GM23338 (cell line): ENCODE results near the gene EHD4. TPM values are rescaled to one million over a fixed set of nuclear protein-coding genes. Genes with fewer than 3 reads are reported as not detected.

Source experiments
- ATAC-seq: fragments of 200-7000 bp; cut with Tn5 transposase; 3 replicates; pipeline ENCODE4 v1.9.1; 2020
- DNase-seq: peaks from one replicate; pipeline ENCODE4 v3.0.0-alpha.2; 2015; ENCODE audit warnings: low spot score
- H2AFZ ChIP-seq: fragments of 200-600 bp; sonication (generic); 2 replicates; pipeline ENCODE4 v1.8.0; 2016; ENCODE audit warnings: antibody characterized with exemption, mild to moderate bottlenecking, moderate library complexity
- H3F3A ChIP-seq: fragments of 200-600 bp; sonication (generic); replicated peaks from 2 replicates; pipeline ENCODE4 v1.8.0; 2017; ENCODE audit warnings: antibody characterized with exemption, mixed run types, low read depth
- H3K27ac ChIP-seq: fragments of 200-600 bp; sonication (generic); 2 replicates; pipeline ENCODE4 v1.6.1; 2016; ENCODE audit warnings: low read depth
- H3K27me3 ChIP-seq: fragments of 200-600 bp; sonication (generic); 2 replicates; pipeline ENCODE4 v1.8.0; 2016; ENCODE audit warnings: mild to moderate bottlenecking, mixed run types, moderate library complexity; ENCODE audit not compliant: insufficient read depth
- H3K36me3 ChIP-seq: fragments of 200-600 bp; sonication (generic); 2 replicates; pipeline ENCODE4 v1.8.0; 2016; ENCODE audit warnings: mild to moderate bottlenecking; ENCODE audit not compliant: insufficient read depth
- H3K4me1 ChIP-seq: fragments of 200-600 bp; sonication (generic); 2 replicates; pipeline ENCODE4 v1.8.0; 2016; ENCODE audit warnings: mild to moderate bottlenecking, moderate library complexity; ENCODE audit not compliant: insufficient read depth
- H3K4me2 ChIP-seq: fragments of 200-600 bp; sonication (generic); 2 replicates; pipeline ENCODE4 v1.7.1; 2017; ENCODE audit warnings: mixed run types
- H3K4me3 ChIP-seq: fragments of 200-600 bp; sonication (generic); 2 replicates; pipeline ENCODE4 v1.6.1; 2016; ENCODE audit warnings: mixed run types
- H3K79me2 ChIP-seq: fragments of 200-600 bp; sonication (generic); replicated peaks from 2 replicates; pipeline ENCODE4 v1.8.0; 2017; ENCODE audit warnings: mild to moderate bottlenecking; ENCODE audit not compliant: insufficient read depth
- H3K9me2 ChIP-seq: fragments of 200-600 bp; sonication (generic); 2 replicates; pipeline ENCODE4 v1.8.0; 2017; ENCODE audit not compliant: insufficient read depth
- H4K20me1 ChIP-seq: fragments of 200-600 bp; sonication (generic); replicated peaks from 2 replicates; pipeline ENCODE4 v1.8.0; 2017; ENCODE audit warnings: mild to moderate bottlenecking; ENCODE audit not compliant: insufficient read depth
- H3K27ac Mint-ChIP-seq: 2 replicates; pipeline ENCODE4 v1.8.0; 2020; ENCODE audit warnings: inconsistent platforms, mild to moderate bottlenecking, moderate library complexity, mixed read lengths
- H3K27me3 Mint-ChIP-seq: 3 replicates; pipeline ENCODE4 v1.8.0; 2022; ENCODE audit warnings: low read depth, mild to moderate bottlenecking, moderate library complexity, mixed read lengths, inconsistent platforms; ENCODE audit not compliant: insufficient read depth, poor library complexity
- H3K36me3 Mint-ChIP-seq: 3 replicates; pipeline ENCODE4 v1.8.0; 2021; ENCODE audit warnings: low read depth, mild to moderate bottlenecking, inconsistent platforms, moderate library complexity, mixed read lengths
- H3K4me1 Mint-ChIP-seq: 3 replicates; pipeline ENCODE4 v1.8.0; 2020; ENCODE audit warnings: mild to moderate bottlenecking, inconsistent platforms, mixed read lengths
- H3K4me3 Mint-ChIP-seq: 3 replicates; pipeline ENCODE4 v1.8.0; 2021; ENCODE audit warnings: moderate library complexity, mild to moderate bottlenecking, inconsistent platforms, mixed read lengths
- H3K9me3 Mint-ChIP-seq: 3 replicates; pipeline ENCODE4 v1.8.0; 2020; ENCODE audit warnings: moderate library complexity, mild to moderate bottlenecking, inconsistent platforms, mixed read lengths
- CREB1 ChIP-seq: fragments of 250-450 bp; sonication (Bioruptor Pico); IDR thresholded peaks from 2 replicates; pipeline ENCODE4 v1.5.0; 2020; ENCODE audit warnings: low read depth, mild to moderate bottlenecking, moderate library complexity
- EZH2 ChIP-seq: fragments of 200-600 bp; sonication (generic); IDR thresholded peaks from one replicate; pipeline ENCODE4 v1.8.0; 2017; ENCODE audit warnings: antibody characterized with exemption, mild to moderate bottlenecking, low read depth; ENCODE audit not compliant: unreplicated experiment
- EZH2phosphoT487 ChIP-seq: fragments of 200-600 bp; sonication (generic); IDR thresholded peaks from one replicate; pipeline ENCODE4 v1.8.1; 2018; ENCODE audit warnings: antibody characterized with exemption; ENCODE audit not compliant: unreplicated experiment
- NANOG ChIP-seq: IDR thresholded peaks from 2 replicates; pipeline ENCODE4 v1.6.1; 2016; ENCODE audit warnings: antibody characterized with exemption, borderline replicate concordance
- ZNF114 ChIP-seq: fragments of 250-450 bp; sonication (Bioruptor Pico); IDR thresholded peaks from 2 replicates; pipeline ENCODE4 v1.5.0; 2020; ENCODE audit warnings: mild to moderate bottlenecking, moderate library complexity
- polyA plus RNA-seq: library from polyadenylated mRNA; unstranded; fragments of >200 nt; fragmentation: Nextera tagmentation; extraction: Ambion mirVana; gene quantifications from 2 replicates; pipeline ENCODE4 v1.2.1, GENCODE V29; 2016
- total RNA-seq: library from RNA; depleted of rRNA; stranded (reverse); fragments of >200 nt; shearing (Covaris generic); gene quantifications from 2 replicates; pipeline ENCODE4 v1.2.3, GENCODE V29; 2014
- TF ChIP-seq, protein P1 (sequence below): fragments of 250-450 bp; sonication (Bioruptor Pico); IDR thresholded peaks from 2 replicates; pipeline ENCODE4 v1.5.0; 2020; ENCODE audit warnings: mild to moderate bottlenecking, moderate library complexity
- TF ChIP-seq, protein P2 (sequence below): IDR thresholded peaks from 2 replicates; pipeline ENCODE4 v1.6.1; 2016; ENCODE audit warnings: antibody characterized with exemption
- TF ChIP-seq, protein P3 (sequence below), 2 experiments: fragments of 200-600 bp in 1 of 2; sonication (generic) in 1 of 2; conservative IDR thresholded peaks; 2 replicates each; pipeline versions ENCODE4 v1.5.1 to v1.6.1; 2016 to 2017; ENCODE audit warnings: antibody characterized with exemption in 2 of 2, low read depth in 2 of 2, mild to moderate bottlenecking in 2 of 2, moderate library complexity in 1 of 2
- TF ChIP-seq, protein P4 (sequence below): IDR thresholded peaks from one replicate; pipeline ENCODE4 v1.6.1; 2018; ENCODE audit warnings: antibody characterized with exemption; ENCODE audit not compliant: unreplicated experiment

The EHD4 gene
- total and polyA plus RNA-seq, 2 experiments from 2014 or later, result 13.0 to 31.0 TPM

DNA sequence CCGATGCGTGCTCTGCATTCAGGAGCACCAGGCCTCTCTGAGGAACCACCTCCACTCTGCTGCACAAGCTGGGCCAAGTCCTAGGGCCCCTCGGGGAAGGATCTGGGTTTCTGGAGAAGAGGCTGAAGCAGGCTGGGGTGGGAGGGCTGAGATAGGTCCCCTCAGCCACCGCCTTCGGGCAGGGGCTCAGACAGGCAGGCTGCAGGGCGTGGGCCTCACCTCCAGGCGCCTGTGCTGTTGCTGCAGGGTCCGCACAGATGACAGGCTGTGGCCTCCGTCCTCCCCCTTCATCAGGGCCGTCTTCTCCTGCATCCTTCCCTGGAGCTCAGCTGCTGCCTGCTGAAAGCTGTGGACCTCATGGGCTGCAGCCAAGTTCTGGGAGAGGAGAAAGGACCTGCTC lies 118.5 kb downstream of the EHD4 start:
- Histone ChIP-seq H3F3A (no peaks in the 10 kb centered on the region), H4K20me1 (no peaks in the 10 kb centered on the region), H3K36me3 (no peaks in the 10 kb centered on the region), H3K4me1 (no peaks in the 10 kb centered on the region), H3K4me3 (no peak overlapping the region), H3K27me3 (no peaks in the 10 kb centered on the region), H3K9me2 (no peaks in the 10 kb centered on the region), H3K79me2 (no peaks in the 10 kb centered on the region), H3K4me2 (no peak overlapping the region), H2AFZ (no peak overlapping the region), H3K27ac (no peak overlapping the region)
- Mint-ChIP-seq H3K27me3 (peaks cover 12% of the 10 kb centered on the region), H3K4me1 (peaks cover 6% of the 10 kb centered on the region), H3K4me3 (no peak overlapping the region), H3K27ac (no peak overlapping the region), H3K9me3 (no peaks in the 10 kb centered on the region; the same call in 2 of the 3 replicates), H3K36me3 (no peaks in the 10 kb centered on the region; the same call in 2 of the 3 replicates)
- TF ChIP-seq EZH2, result no peak
- TF ChIP-seq, protein P1, sequence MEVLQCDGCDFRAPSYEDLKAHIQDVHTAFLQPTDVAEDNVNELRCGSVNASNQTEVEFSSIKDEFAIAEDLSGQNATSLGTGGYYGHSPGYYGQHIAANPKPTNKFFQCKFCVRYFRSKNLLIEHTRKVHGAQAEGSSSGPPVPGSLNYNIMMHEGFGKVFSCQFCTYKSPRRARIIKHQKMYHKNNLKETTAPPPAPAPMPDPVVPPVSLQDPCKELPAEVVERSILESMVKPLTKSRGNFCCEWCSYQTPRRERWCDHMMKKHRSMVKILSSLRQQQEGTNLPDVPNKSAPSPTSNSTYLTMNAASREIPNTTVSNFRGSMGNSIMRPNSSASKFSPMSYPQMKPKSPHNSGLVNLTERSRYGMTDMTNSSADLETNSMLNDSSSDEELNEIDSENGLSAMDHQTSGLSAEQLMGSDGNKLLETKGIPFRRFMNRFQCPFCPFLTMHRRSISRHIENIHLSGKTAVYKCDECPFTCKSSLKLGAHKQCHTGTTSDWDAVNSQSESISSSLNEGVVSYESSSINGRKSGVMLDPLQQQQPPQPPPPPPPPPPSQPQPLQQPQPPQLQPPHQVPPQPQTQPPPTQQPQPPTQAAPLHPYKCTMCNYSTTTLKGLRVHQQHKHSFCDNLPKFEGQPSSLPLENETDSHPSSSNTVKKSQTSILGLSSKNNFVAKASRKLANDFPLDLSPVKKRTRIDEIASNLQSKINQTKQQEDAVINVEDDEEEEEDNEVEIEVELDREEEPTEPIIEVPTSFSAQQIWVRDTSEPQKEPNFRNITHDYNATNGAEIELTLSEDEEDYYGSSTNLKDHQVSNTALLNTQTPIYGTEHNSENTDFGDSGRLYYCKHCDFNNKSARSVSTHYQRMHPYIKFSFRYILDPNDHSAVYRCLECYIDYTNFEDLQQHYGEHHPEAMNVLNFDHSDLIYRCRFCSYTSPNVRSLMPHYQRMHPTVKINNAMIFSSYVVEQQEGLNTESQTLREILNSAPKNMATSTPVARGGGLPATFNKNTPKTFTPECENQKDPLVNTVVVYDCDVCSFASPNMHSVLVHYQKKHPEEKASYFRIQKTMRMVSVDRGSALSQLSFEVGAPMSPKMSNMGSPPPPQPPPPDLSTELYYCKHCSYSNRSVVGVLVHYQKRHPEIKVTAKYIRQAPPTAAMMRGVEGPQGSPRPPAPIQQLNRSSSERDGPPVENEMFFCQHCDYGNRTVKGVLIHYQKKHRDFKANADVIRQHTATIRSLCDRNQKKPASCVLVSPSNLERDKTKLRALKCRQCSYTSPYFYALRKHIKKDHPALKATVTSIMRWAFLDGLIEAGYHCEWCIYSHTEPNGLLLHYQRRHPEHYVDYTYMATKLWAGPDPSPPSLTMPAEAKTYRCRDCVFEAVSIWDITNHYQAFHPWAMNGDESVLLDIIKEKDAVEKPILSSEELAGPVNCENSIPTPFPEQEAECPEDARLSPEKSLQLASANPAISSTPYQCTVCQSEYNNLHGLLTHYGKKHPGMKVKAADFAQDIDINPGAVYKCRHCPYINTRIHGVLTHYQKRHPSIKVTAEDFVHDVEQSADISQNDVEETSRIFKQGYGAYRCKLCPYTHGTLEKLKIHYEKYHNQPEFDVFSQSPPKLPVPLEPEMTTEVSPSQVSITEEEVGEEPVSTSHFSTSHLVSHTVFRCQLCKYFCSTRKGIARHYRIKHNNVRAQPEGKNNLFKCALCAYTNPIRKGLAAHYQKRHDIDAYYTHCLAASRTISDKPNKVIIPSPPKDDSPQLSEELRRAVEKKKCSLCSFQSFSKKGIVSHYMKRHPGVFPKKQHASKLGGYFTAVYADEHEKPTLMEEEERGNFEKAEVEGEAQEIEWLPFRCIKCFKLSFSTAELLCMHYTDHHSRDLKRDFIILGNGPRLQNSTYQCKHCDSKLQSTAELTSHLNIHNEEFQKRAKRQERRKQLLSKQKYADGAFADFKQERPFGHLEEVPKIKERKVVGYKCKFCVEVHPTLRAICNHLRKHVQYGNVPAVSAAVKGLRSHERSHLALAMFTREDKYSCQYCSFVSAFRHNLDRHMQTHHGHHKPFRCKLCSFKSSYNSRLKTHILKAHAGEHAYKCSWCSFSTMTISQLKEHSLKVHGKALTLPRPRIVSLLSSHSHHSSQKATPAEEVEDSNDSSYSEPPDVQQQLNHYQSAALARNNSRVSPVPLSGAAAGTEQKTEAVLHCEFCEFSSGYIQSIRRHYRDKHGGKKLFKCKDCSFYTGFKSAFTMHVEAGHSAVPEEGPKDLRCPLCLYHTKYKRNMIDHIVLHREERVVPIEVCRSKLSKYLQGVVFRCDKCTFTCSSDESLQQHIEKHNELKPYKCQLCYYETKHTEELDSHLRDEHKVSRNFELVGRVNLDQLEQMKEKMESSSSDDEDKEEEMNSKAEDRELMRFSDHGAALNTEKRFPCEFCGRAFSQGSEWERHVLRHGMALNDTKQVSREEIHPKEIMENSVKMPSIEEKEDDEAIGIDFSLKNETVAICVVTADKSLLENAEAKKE, result no peak
- TF ChIP-seq, protein P2, sequence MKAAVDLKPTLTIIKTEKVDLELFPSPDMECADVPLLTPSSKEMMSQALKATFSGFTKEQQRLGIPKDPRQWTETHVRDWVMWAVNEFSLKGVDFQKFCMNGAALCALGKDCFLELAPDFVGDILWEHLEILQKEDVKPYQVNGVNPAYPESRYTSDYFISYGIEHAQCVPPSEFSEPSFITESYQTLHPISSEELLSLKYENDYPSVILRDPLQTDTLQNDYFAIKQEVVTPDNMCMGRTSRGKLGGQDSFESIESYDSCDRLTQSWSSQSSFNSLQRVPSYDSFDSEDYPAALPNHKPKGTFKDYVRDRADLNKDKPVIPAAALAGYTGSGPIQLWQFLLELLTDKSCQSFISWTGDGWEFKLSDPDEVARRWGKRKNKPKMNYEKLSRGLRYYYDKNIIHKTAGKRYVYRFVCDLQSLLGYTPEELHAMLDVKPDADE, result no peak
- TF ChIP-seq, protein P3, sequence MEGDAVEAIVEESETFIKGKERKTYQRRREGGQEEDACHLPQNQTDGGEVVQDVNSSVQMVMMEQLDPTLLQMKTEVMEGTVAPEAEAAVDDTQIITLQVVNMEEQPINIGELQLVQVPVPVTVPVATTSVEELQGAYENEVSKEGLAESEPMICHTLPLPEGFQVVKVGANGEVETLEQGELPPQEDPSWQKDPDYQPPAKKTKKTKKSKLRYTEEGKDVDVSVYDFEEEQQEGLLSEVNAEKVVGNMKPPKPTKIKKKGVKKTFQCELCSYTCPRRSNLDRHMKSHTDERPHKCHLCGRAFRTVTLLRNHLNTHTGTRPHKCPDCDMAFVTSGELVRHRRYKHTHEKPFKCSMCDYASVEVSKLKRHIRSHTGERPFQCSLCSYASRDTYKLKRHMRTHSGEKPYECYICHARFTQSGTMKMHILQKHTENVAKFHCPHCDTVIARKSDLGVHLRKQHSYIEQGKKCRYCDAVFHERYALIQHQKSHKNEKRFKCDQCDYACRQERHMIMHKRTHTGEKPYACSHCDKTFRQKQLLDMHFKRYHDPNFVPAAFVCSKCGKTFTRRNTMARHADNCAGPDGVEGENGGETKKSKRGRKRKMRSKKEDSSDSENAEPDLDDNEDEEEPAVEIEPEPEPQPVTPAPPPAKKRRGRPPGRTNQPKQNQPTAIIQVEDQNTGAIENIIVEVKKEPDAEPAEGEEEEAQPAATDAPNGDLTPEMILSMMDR (conservative IDR thresholded peaks at IDR 0.05; ENCODE audit: low read depth in 2 of 2), result no peak
- no peak for TF ChIP-seq ZNF114
- TF ChIP-seq, protein P4, sequence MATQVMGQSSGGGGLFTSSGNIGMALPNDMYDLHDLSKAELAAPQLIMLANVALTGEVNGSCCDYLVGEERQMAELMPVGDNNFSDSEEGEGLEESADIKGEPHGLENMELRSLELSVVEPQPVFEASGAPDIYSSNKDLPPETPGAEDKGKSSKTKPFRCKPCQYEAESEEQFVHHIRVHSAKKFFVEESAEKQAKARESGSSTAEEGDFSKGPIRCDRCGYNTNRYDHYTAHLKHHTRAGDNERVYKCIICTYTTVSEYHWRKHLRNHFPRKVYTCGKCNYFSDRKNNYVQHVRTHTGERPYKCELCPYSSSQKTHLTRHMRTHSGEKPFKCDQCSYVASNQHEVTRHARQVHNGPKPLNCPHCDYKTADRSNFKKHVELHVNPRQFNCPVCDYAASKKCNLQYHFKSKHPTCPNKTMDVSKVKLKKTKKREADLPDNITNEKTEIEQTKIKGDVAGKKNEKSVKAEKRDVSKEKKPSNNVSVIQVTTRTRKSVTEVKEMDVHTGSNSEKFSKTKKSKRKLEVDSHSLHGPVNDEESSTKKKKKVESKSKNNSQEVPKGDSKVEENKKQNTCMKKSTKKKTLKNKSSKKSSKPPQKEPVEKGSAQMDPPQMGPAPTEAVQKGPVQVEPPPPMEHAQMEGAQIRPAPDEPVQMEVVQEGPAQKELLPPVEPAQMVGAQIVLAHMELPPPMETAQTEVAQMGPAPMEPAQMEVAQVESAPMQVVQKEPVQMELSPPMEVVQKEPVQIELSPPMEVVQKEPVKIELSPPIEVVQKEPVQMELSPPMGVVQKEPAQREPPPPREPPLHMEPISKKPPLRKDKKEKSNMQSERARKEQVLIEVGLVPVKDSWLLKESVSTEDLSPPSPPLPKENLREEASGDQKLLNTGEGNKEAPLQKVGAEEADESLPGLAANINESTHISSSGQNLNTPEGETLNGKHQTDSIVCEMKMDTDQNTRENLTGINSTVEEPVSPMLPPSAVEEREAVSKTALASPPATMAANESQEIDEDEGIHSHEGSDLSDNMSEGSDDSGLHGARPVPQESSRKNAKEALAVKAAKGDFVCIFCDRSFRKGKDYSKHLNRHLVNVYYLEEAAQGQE, result no peak
- TF ChIP-seq NANOG, result no peak
- no peak for TF ChIP-seq CREB1 (CRISPR knock-in tag)
- TF ChIP-seq EZH2phosphoT487, result no peak
- ATAC-seq (no peak), DNase-seq (no peak)
